H54 (cell line): ENCODE data around the gene DDAH2.

Source experiments
- DNase-seq: peaks from one replicate; pipeline ENCODE4 v3.0.0; 2011; ENCODE audit warnings: low spot score, mixed read lengths; ENCODE audit not compliant: insufficient read length
- FAIRE-seq: peaks from 3 replicates; lab custom pipeline; 2011; peaks lifted over from hg19 to GRCh38; lab: Jason Lieb, UNC
- POLR2A ChIP-seq: IDR thresholded peaks from 2 replicates; pipeline ENCODE4 v1.6.1; 2011; ENCODE audit warnings: low read depth, mild to moderate bottlenecking, low read length

The DDAH2 gene, protein sequence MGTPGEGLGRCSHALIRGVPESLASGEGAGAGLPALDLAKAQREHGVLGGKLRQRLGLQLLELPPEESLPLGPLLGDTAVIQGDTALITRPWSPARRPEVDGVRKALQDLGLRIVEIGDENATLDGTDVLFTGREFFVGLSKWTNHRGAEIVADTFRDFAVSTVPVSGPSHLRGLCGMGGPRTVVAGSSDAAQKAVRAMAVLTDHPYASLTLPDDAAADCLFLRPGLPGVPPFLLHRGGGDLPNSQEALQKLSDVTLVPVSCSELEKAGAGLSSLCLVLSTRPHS

DNA sequence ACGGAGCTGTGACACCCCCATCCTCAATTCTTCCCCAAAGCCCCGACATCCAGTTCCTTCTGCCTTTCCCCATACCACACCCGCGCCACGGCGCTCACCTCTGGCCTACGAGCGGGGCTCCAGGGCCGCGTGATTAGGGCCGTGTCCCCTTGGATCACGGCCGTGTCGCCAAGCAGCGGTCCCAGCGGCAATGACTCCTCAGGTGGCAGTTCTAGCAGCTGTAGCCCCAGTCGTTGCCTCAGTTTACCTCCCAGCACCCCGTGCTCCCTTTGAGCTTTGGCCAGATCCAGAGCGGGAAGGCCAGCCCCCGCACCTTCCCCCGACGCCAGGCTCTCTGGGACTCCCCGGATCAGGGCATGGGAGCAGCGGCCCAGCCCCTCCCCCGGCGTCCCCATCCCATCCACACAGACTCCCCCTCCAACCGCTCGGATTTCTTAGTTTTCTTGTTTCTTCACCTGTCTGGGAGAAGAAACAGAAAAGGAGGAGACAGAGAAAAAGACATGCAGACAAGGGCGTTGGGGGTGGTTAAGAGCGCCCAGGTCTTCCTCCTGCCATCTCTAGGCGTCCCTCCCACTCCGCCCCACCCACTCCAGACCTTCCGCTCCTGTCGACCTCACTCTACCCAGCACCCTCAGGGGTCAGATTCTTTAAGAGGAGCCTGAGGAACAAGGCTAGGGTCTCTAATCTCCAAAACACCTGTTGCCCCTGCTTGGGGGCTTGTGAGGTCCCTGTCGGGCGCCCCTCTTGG lies at the start of gene DDAH2:
TSS of gene DDAH2 (minus strand) at position 533 of the 748 bp plus-strand sequence. CDS start at position 395, 138 bp downstream.
- DNase-seq (peak; percentile 55), FAIRE-seq (no peak)
- no peak for TF ChIP-seq POLR2A

DNA sequence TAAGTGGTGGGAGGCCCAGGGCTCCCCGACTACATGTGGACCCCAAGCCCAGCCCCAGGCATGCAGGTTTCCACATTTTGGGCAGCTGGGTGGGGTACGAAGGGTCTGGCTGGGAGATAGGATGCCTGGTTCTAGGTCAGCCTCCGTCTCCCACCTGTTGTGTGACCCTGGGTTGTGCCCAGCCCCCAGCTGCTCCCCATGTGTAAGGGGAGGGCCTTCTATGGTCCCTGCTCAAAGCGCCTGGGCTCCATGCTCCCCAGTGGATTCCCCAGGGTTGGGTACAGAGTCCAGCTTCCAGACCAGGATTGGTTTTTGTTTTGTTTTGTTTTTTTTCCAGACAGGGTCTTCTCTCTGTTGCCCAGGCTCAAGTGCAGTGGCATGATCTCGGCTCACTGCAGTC lies 49.1 kb upstream of the DDAH2 start:
- DNase-seq (no peak), FAIRE-seq (no peak)
- no peak for TF ChIP-seq POLR2A

DNA sequence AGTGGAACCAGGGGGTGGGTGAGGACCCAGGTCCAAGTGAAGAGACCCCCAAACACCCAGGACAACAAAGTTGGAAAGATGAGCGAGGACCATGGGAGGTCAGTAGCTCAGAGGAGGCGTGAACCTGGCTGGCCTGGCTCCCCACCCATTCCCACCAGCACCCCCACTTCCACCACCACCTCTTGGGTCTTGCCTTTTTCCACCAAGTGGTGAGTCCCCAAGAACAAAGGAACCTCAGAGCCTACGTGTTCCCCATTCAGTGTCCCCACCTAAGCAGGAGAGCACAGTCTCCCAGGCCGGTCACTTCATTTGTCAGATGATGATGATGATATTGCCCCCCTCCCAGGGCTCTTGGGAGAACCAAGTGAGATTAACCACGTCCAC lies 48.6 kb upstream of the DDAH2 start:
- FAIRE-seq, result no peak
- no peak for TF ChIP-seq POLR2A
- no peak for DNase-seq

DNA sequence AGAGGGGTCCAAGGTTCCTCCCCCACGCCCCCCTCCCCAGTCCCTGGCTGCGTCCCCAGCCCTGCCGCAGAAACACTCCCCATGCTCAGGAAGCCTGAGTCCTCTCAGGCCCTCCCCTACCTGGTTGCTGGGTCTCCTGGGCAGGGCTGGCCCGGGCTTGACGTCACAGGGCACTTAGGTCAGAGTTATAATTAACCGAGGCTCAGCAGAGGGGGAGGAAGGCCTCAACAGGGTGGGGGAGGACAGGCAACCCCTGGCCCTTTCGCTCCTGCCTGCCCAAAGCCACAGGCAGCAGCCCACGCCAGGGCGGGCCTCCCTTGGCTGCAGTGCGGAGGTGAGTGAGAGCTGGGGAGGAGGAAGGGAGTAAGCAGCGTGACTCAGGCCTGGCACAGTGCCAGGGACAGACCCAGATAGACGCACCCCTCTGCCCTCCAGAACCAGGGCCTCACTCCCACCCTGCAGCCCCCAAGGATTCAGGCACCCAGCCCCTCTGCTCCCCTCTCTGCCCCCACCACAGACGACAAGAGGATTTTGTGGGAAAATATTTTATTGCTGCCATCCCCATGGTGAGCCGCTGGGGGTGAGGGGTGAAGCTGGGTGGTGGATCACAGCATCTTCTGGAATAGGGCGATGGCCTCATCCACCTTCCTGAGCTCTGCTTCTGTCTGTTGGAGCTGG lies 48.0 kb upstream of the DDAH2 start, which contains the start of gene VWA7:
TSS of gene VWA7 (minus strand) at position 340 of the 678 bp plus-strand sequence. CDS start 549 bp downstream, outside the sequence.
- FAIRE-seq, result no peak
- no peak for TF ChIP-seq POLR2A
- DNase-seq, result peak; percentile 90

DNA sequence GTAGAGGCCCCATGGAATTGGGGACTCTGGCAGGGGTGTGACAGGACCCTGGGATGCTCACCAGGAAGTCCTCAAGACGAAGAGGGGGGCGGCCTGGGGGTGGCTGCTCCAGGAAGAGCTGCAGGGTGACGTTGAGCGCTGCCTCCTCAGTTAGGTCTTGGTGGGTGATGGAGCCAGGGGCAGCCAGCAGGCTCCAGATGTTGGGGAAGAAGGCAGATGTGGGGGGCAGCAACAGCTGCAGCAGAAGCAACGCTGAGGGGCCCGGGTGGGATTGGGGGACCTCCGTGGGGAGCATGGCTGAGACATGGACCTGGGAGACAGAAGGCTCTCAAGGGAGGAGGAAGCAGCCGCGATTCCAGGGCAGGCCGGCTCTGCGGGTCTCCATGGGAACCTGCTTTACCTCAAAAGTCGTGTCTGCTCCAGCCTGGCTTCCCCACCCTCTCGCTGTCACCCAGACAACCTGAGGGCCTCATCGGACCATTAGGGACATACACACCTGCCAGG lies 47.4 kb upstream of the DDAH2 start:
- no peak for FAIRE-seq
- DNase-seq, result no peak
- no peak for TF ChIP-seq POLR2A

DNA sequence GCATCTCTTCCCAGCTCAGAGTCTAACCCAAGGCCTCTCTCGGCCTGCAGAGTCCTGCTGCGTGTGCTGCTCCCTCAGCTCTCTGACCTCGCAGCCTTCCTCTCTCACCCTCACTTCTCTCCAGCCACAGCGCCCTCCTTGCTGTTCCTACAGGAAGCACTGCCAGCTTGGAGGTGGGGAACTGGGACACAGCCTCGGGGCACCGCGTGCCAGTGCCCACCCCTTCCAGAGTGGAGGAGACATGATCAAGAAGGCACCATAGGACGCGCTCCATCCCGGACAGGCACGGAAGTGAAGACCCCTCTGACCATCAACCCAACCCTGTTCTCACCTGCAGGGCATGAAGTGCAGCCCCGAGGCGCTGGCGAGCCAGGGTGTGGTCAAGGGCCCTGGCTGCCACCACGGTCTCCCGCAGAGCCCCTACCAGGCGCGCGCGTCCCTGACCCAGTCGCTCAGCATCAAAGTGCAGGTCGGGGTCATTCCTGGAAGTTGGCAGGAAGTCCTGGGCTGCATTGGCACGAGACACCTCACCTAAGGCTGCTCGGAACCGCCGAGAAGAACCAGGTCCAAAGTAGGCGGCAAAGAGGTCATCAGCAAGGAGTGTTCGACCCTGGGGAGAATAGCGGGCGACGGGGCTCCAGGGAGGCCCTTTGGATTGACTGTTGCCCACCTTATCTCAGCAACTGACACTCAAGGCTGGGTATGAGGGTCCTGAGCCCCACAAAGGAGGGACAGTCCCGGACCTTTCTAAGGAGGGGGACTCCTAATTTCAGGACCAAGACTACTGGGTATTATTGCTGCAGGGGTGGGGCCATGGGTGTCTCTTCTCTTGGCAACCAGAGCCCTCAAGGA lies 46.8 kb upstream of the DDAH2 start:
- FAIRE-seq (no peak), DNase-seq (no peak)
- TF ChIP-seq POLR2A, result no peak

DNA sequence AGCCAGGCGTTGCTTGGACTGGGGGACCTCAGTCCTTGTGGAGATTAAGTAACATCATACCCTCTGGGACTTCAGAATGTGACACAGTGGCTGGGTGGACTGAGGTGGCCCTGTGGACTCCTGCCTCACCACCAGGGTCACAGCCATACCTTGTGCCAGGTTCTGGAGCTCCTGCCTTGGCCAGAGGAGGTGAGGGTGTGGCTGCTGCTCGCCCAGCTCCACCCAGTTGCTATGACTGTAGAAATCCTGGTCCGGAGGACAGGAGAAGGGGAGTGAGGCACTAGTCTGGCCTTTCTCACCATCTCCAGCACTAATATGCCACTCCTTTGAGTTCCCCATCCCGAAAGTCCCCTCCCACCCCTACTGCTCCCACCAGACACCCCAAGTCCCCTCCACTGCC lies 46.1 kb upstream of the DDAH2 start:
- FAIRE-seq (no peak), DNase-seq (no peak)
- no peak for TF ChIP-seq POLR2A

DNA sequence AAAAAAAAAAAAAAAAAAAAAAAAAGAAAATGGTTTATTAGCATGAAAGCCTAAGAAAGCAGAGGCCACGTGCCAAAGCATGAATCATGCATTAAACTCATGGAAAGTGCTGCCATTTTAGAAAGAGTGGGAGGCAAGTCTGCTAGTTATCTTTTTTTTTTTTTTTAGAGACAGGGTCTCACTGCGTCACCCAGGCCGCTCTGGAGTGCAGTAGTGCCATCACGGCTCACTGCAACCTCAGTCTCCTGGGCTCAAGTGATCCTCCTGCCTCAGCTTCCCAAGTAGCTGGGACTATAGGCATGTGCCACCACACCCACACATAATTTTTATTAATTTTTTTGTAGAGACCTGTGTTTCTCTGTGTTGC lies 42.9 kb upstream of the DDAH2 start:
- FAIRE-seq, result no peak
- no peak for TF ChIP-seq POLR2A
- no peak for DNase-seq

DNA sequence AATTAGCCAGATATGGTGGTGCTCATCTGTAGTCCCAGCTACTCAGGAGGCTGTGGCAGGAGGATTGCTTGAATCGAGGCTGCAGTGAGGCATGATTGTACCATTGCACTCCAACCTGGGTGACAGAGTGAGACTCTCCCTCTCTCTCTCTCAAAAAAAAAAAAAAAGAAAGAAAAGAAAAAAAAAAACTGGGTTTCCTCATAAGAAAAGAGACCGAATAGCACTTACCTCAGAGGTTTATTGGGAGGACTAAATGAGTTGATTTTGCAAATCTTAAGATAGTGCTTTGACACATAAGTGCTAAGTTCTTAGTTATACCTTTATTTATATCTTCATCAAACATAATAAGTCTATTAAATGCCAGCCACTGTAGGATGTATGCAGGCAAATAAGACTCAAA lies 41.8 kb upstream of the DDAH2 start:
- DNase-seq (no peak), FAIRE-seq (no peak)
- TF ChIP-seq POLR2A, result no peak

DNA sequence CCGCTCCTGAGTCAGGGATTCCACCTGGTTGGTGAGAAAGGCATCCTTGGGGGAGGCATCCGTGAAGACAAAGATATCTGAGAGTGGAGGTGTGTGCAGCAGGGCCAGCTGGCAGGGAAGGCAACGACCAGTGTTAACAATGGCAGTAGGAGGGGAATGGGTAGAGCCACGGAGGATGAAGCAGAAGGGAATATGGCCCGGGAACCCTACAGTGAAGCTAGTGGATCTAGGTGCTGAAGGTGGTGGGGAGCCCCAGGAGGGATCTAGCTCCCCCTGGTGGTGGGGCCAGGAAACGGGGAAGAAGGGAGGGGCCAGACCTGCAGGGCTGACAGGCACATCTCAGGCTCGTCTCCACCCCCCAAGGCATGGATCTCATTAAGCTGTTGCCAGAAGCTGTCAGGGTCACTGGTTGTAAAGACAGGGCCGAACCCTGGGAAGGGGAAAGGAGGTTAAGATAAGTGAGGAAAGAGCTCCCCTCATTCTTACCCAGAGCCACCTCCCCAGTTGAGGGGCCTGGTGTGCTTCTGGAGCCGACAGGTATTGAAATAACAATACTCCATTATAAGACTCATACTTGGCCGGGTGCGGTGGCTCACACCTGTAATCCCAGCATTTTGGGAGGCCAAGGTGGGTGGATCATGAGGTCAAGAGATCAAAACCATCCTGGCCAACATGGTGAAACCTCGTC lies 40.7 kb upstream of the DDAH2 start:
- peak; percentile 48 for FAIRE-seq
- TF ChIP-seq POLR2A, result no peak
- peak; percentile 87 for DNase-seq

DNA sequence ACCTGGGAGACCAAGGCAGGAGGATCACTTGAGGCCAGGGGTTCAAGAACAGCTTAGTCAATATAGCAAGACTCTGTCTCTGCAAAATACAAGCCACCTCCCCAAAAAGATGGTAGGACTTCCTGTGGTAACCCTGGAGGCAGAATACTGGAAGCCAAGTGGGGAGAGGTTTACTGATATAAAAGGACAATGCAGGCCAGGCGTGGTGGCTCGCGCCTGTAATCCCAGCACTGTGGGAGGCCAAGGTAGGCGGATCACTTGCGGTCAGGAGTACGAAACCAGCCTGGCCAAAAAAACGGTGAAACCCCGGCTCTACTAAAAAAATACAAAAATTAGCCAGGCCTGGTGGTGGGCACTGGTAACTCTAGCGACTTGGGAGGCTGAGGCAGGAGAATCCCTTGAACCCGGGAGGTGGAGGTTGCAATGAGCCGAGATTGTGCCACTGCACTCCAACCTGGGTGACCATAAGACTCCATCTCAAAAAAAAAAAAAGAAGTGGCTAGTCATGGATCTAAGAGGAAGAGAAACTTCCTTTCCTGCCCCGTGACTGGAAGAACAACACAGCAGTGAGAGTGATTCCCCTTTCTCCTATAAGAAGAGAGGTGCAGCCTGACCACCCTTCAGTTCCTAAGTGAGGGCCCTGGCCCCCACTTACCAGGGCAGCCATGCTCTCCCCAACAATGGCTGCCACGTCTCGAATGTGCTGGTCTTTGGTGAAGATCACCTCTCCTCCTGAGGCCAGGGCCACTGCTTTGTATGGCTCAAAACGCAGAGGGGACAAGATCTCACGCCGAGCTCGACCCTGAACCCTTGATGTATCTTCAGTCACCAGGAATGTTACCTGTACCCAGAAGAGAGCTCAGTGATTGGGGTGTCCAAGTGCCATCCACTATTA lies 39.5 kb upstream of the DDAH2 start:
- TF ChIP-seq POLR2A, result no peak
- FAIRE-seq (no peak), DNase-seq (no peak)
